Spleen (tissue), 11 donors: ENCODE data around the gene VGLL4. TPM values are rescaled to one million over a fixed set of nuclear protein-coding genes. Genes with fewer than 3 reads are reported as not detected.

Experiments used
- DNase-seq: peaks from one replicate; pipeline ENCODE4 v3.0.0-alpha.2; 2020
- H3K27ac ChIP-seq, 8 donors: fragments of 200-600 bp; sonication (generic) in 7 of 8; 1 replicate in 4 of 8; 2 replicates in 4 of 8; pipeline versions ENCODE4 v1.5.0 to v1.8.0; 2016 to 2021; ENCODE audit warnings: inconsistent platforms in 4 of 8, mild to moderate bottlenecking in 4 of 8, moderate library complexity in 1 of 8
- H3K27me3 ChIP-seq, 7 donors: fragments of 200-600 bp; sonication (generic) in 6 of 7; replicated peaks in 1 of 7; 1 replicate in 4 of 7; 2 replicates in 3 of 7; pipeline versions ENCODE4 v1.5.0 to v1.8.0; 2016 to 2021; ENCODE audit warnings: inconsistent platforms in 3 of 7, mild to moderate bottlenecking in 1 of 7
- H3K36me3 ChIP-seq, 6 donors: fragments of 200-600 bp; sonication (generic) in 5 of 6; 1 replicate in 4 of 6; 2 replicates in 2 of 6; pipeline versions ENCODE4 v1.5.0 to v1.8.0; 2016 to 2021; ENCODE audit warnings: inconsistent platforms in 2 of 6
- H3K4me1 ChIP-seq, 6 donors: fragments of 200-600 bp; sonication (generic) in 5 of 6; 1 replicate in 3 of 6; 2 replicates in 3 of 6; pipeline versions ENCODE4 v1.5.0 to v1.8.0; 2016 to 2021; ENCODE audit warnings: inconsistent platforms in 3 of 6
- H3K4me3 ChIP-seq, 8 donors: fragments of 200-600 bp; sonication (generic) in 7 of 8; 1 replicate in 4 of 8; 2 replicates in 4 of 8; pipeline versions ENCODE4 v1.5.0 to v1.8.0; 2016 to 2021; ENCODE audit warnings: inconsistent platforms in 4 of 8, mild to moderate bottlenecking in 4 of 8, moderate library complexity in 2 of 8
- H3K9me3 ChIP-seq, 8 donors: fragments of 200-600 bp; sonication (generic) in 7 of 8; 1 replicate in 4 of 8; 2 replicates in 4 of 8; pipeline versions ENCODE4 v1.5.0 to v1.8.0; 2016 to 2021; ENCODE audit warnings: inconsistent platforms in 4 of 8
- CTCF ChIP-seq, 11 experiments: fragments of 200-600 bp in 7 of 11; fragments of 450-650 bp in 4 of 11; sonication (generic) in 4 of 11; IDR thresholded peaks in 8 of 11; conservative IDR thresholded peaks in 3 of 11; 1 replicate in 7 of 11; 2 replicates in 4 of 11; pipeline versions ENCODE4 v1.4.0 to v1.8.0; 2016 to 2021; ENCODE audit warnings: antibody characterized with exemption in 11 of 11, inconsistent platforms in 4 of 11, mild to moderate bottlenecking in 1 of 11
- POLR2A ChIP-seq, 3 donors: fragments of 450-650 bp; IDR thresholded peaks; one replicate each; pipeline ENCODE4 v1.5.1; 2017; ENCODE audit warnings: antibody characterized with exemption in 3 of 3, mild to moderate bottlenecking in 1 of 3
- POLR2AphosphoS5 ChIP-seq, 3 donors: sonication (generic); formaldehyde crosslinking; IDR thresholded peaks; one replicate each; pipeline ENCODE4 v1.5.1; 2017; ENCODE audit warnings: antibody characterized with exemption in 3 of 3
- WGBS, 5 donors: extraction: QIAGEN DNeasy Blood & Tissue Kit in 3 of 5; methylation state at CpG; one replicate each; pipeline versions ENCODE4 v1.1.5 to v1.1.7; 2013 to 2018; 5-methylcytosine and 5-hydroxymethylcytosine counted together
- intact Hi-C: fragments of 100-400 bp; cut with DNase I; formaldehyde crosslinking; loops from one replicate; pipeline ENCODE4 v1.15.0; 2023; ENCODE audit warnings: low total_unique reads
- polyA plus RNA-seq, 3 donors: library from polyadenylated mRNA; stranded (reverse); fragments of 200-250 nt; gene quantifications; one replicate each; pipeline ENCODE4 v1.2.1, GENCODE V29; 2013
- total RNA-seq, 7 donors: library from RNA; depleted of rRNA in 3 of 7; stranded (reverse); fragments of >200 nt in 3 of 7; fragmentation: NEBNext Ultra II Directional in 4 of 7; extraction: Animal tissue kit (Norgen Biotek cat#: 25700) in 4 of 7; gene quantifications; one replicate each; pipeline versions ENCODE4 v1.1.0 to v1.2.1, GENCODE V29; 2016 to 2021
- donor health status: healthy with polysubstance abuse.
- donor health status: DM: no; HTN: no; CAD: no; lungs with moderate emphysema.
- donor health status: DM: no; HTN: no; CAD: no.
- donor health status: Bipolar disorder and iron deficiency.
- donor health status: healthy.
- donor health status: DM: no; HTN: no; CAD: no.
- donor health status: DM: yes; HTN: yes; CAD: no.

Gene VGLL4
- total and polyA plus RNA-seq, 10 donors = 13.5 to 80.2 (median 50.8) TPM

GRCh38 chr3:11546657-11547302, 96.9 kb downstream of the VGLL4 start:
- Histone ChIP-seq H3K27ac (peak overlapping the region in 1 of 8 donors; percentile 38), H3K36me3 (no peaks in the 10 kb centered on the region), H3K9me3 (no peaks in the 10 kb centered on the region), H3K4me1 (peaks cover 0 to 65% (median 23%) of the 10 kb centered on the region in 6 donors), H3K27me3 (no peaks in the 10 kb centered on the region), H3K4me3 (no peak overlapping the region)
- intact Hi-C loops = no loop called here
- TF ChIP-seq POLR2AphosphoS5 (IDR thresholded peaks at IDR 0.05) (peak in 2 of 3 donors; percentile 24 to 56), CTCF (IDR thresholded peaks at IDR 0.05 in 8 of 11, conservative IDR thresholded peaks at IDR 0.05 in 3 of 11) (no peak)
- WGBS, 5 donors = 82 to 90% (median 87%) methylated on average over 9 of the region's 9 CpGs
- DNase-seq = peak; percentile 70

GRCh38 chr3:11545186-11545851, 98.4 kb downstream of the VGLL4 start:
- Histone ChIP-seq H3K36me3 (no peaks in the 10 kb centered on the region), H3K4me3 (no peak overlapping the region), H3K27ac (peak overlapping the region in 5 of 8 donors; percentile 28 to 58 (median 40)), H3K4me1 (peaks cover 0 to 59% (median 21%) of the 10 kb centered on the region in 6 donors), H3K27me3 (no peaks in the 10 kb centered on the region), H3K9me3 (no peaks in the 10 kb centered on the region)
- intact Hi-C loops = no loop called here
- WGBS, 5 donors = 72 to 88% (median 83%) methylated on average over 15 to 16 of the region's 16 CpGs
- DNase-seq = peak; percentile 62
- TF ChIP-seq POLR2AphosphoS5 (IDR thresholded peaks at IDR 0.05) (peak in 1 of 3 donors; percentile 43), CTCF (IDR thresholded peaks at IDR 0.05 in 8 of 11, conservative IDR thresholded peaks at IDR 0.05 in 3 of 11) (no peak), POLR2A (IDR thresholded peaks at IDR 0.05) (no peak)

GRCh38 chr3:11544412-11545181, 99.1 kb downstream of the VGLL4 start:
- WGBS, 5 donors = 69 to 74% (median 73%) methylated on average over 16 to 17 of the region's 17 CpGs

More at GRCh38 chr3:11544412-11545181, 99.1 kb downstream of the VGLL4 start:
- Histone ChIP-seq H3K4me3 (no peak overlapping the region), H3K27me3 (no peaks in the 10 kb centered on the region), H3K36me3 (no peaks in the 10 kb centered on the region), H3K4me1 (peaks cover 0 to 54% (median 20%) of the 10 kb centered on the region in 6 donors), H3K9me3 (no peaks in the 10 kb centered on the region), H3K27ac (peak overlapping the region in 4 of 8 donors; percentile 28 to 58 (median 44))
- DNase-seq = peak; percentile 83
- intact Hi-C loops = no loop called here
- no peak for TF ChIP-seq CTCF (IDR thresholded peaks at IDR 0.05 in 8 of 11, conservative IDR thresholded peaks at IDR 0.05 in 3 of 11)
- TF ChIP-seq POLR2AphosphoS5 (IDR thresholded peaks at IDR 0.05) = peak in 1 of 3 donors; percentile 5
- TF ChIP-seq POLR2A (IDR thresholded peaks at IDR 0.05) = no peak
